Fibroblast of skin of left quadriceps (primary cell): ENCODE results near the gene C9orf152.

Source experiments
- DNase-seq, 2 experiments: peaks; one replicate each; pipeline ENCODE4 v3.0.0-alpha.2; 2013; ENCODE audit warnings: low read depth in 2 of 2

The C9orf152 gene

GRCh38 chr9:110183208-110184145 lies 24.5 kb downstream of the C9orf152 start:
- DNase-seq = peak; percentile 54 to 59

GRCh38 chr9:110180511-110181434 lies 27.2 kb downstream of the C9orf152 start:
- peak; percentile 63 to 65 for DNase-seq

- DNase-seq = peak; percentile 77 to 78
Observed at GRCh38 chr9:110179734-110180133, 28.2 kb downstream of the C9orf152 start.

DNA sequence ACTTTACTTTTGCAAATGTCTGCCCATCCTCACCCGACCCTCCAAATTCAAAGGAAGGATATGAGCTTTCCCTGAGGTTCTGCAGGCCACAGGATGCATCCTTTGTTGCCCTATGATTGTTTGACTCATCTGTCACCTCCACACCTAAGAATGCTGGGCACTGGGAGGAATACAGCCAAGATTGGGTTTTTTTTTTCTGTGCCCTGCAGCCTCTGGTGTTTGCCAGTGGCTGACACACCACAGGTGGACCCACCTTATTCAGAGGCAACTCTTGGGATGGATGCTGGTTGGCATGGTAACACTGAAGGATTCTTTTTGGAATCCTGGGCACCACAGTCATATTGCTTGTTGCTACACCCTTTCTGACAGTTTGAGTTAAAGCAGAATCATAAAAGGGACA lies 29.7 kb downstream of the C9orf152 start:
- no peak for DNase-seq

DNA sequence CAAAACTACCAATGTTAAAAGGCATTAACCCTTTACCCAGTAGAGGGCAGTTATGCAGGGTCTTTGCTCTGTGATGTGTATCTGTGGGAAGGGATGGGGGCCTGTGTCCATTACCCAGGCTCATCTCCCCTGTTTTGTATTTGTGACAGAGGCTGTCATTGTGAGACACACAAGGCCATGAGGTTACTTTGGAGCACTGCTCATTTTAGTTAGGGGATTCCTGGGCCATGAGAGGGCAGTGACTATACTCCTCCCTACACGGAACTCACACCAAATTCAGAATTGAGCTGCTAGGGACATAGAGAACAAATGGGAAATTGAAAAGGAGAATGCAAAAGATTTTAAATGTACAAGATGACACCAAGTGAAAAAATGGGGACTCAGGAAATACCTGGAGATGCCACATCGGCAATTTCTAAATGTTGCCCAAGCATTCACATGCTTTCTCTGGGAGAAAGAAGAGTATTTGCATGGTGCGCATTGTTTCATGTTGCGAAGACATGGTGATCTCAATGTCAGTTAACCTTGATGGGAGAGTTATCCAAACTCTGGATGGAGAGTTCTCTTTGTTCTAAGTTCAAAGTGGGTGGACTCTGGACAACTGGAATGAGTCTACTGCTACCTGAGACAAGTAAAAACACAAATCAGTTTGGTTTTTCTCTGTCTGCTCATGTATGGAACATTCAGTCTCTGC lies 32.5 kb downstream of the C9orf152 start:
- no peak for DNase-seq

DNA sequence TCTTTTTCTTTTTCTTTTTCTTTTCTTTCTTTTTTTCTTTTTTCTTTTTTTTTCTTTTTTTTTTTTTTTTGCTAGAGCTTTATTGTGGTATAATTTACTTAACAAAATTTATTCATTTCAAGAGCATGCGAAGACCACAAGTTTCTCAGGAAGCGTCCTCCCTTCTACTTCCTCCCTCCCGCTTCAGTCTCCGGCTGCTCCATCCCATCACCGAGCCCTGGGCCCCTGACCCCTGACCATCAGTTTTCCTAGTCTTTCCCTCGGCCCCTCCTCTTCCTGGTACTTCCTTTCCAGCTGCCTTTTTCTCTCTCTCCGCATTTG lies 34.7 kb downstream of the C9orf152 start:
- no peak for DNase-seq

- no peak for DNase-seq
Observed at GRCh38 chr9:110170357-110171257, 37.4 kb downstream of the C9orf152 start.

DNA sequence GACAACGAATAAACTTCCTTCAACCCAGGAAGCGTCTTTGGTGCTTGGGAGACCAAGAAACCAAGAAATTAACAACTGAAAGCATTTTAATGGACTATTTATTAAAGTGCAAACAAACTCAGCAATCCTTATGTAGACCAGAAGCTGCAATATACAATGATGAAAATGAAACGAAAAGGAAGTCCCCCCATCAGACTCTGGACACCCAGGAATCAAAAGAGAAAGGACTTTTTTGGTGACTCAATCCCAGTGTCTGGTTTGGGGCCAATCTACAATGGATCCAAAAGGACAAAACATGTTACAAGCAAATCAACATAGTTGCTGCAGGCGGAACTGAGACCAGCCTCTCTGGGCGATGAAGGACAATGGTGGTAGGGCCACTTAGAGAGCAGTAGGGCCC lies 39.5 kb downstream of the C9orf152 start:
- no peak for DNase-seq

- DNase-seq = no peak
Observed at GRCh38 chr9:110161940-110162339, 46.0 kb downstream of the C9orf152 start.

DNA sequence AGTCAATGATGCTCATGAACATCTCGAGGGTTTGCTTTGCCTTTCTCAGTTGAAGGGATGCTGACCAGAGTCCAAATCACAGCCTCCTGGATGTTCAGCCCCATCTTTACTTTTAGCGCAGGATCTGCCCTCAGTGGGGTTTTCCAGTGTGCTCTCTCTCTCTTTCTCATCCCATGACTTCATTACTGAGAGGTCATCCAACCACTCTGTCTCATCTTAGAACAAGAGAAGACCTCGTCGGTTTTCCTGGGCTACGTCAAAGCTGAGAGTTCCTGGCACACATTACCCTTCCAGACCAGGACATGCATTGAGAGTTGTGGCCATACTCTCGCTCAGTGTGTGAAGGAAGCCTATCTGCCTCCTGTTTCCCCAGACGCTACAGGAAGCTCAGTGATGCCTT lies 47.3 kb downstream of the C9orf152 start:
- no peak for DNase-seq

GRCh38 chr9:110160123-110160522 lies 47.8 kb downstream of the C9orf152 start:
- DNase-seq = no peak

DNA sequence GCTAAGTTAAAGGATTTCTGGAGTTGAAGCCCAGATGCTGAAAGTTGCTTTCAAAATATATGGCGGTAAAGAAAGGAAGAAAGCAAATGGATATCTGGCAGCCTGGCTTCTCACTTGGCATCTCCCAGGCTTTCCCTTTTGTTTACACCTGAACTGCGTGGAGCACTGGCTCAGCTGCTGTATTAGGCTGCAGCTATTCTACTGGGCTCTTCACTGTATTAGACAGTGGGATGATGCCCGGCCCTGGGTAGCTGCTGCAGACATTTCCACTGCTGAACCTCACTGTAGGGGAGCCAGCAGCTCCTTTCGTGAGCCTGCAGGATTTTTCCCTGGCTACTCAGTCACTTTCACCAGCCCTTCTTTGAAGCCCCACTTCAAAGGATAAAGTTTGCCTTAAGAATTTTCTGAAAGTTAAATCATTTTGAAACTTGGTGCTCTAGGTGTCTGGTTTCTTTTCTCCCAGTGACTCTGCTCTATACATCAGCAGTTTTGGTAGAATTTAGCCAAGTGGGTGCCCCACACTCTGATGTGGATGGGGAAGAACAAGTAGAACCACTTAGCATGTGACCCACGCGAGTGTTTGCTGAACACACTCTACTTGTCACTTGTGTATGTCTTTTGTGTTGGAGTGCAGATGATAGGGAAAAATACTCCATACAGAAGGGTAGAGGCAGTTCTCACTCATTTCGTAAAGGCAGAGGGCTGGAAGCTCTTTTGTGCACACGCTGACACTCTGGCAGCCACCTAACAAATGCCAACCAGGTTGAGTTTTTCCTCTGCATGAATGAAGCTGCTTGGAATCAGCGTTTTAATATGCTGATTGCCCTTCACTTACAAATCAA lies 49.9 kb downstream of the C9orf152 start:
- DNase-seq = no peak

- DNase-seq = peak; percentile 74 to 76
Observed at GRCh38 chr9:110156902-110157301, 51.1 kb downstream of the C9orf152 start.

DNA sequence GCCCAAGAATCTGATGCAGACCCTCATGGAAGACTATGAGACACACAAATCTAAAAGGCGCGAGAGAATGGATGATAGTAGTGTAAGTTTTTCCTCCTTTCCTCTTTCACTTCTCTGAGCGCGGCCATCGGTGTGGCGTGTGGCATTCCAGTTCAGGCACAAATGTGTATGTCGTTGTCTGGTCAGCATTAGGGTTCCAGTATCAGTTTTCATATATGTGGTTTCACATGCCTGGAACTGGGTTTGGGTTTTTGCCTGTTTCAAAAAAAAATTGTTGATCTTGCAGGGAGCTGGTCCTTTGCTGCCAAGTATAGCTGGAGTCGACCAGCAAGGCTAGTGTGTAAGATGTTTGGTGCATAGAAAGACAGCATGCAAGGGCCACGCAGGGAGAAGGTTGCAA lies 51.5 kb downstream of the C9orf152 start:
- no peak for DNase-seq

- no peak for DNase-seq
Observed at GRCh38 chr9:110155751-110156150, 52.2 kb downstream of the C9orf152 start.

GRCh38 chr9:110153431-110153830 lies 54.5 kb downstream of the C9orf152 start:
- no peak for DNase-seq

DNA sequence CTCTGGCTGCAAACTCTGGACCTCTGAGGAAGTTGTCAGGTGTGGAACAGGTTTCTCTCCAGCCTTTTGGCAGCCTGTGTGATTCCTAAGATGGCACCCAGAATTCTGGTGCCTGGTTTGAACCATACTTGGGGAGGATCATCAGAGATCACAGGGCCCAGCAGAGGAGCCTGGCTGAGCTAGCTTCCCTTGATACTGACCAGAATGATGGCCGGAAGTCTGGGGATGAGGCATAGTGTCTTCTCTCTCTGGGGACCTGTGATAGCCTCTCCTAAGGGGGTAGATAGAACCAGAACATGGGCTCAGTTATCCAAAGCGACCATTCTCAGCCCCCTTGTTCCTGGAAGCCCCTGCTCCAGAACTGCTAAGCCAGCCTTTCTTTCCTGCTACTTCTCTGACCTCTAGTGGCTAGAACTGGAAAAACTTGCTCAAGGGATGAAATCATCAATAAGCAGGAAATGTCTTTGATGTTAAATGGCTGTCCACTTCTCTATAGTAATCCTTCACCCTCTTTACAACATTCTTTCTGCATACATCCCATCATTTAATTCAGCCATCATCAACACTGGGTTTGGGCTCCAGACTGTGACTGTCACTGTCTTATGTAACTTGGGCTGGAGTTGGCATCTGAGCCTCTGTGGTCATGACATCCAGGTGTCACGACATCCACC lies 55.1 kb downstream of the C9orf152 start:
- peak in 1 of 2 experiments; percentile 51 for DNase-seq
